H9 (cell line): ENCODE measurements around the gene PEPD. TPM values are rescaled to one million over a fixed set of nuclear protein-coding genes. Genes with fewer than 3 reads are reported as not detected.

Experiments used
- DNase-seq: peaks from one replicate; pipeline ENCODE4 v3.0.0-alpha.2; 2017
- H2AFZ ChIP-seq: one replicate; pipeline ENCODE4 v1.6.1; 2013; ENCODE audit warnings: mild to moderate bottlenecking, low read length, control low read depth, moderate library complexity
- H2AK5ac ChIP-seq: 2 replicates; pipeline ENCODE4 v1.6.1; 2013; ENCODE audit warnings: low read length, control low read depth, mixed read lengths; ENCODE audit not compliant: insufficient read length
- H2BK120ac ChIP-seq: one replicate; pipeline ENCODE4 v1.6.1; 2013; ENCODE audit warnings: low read depth, mild to moderate bottlenecking, low read length, control low read depth, inconsistent platforms; ENCODE audit not compliant: poor library complexity, severe bottlenecking
- H2BK12ac ChIP-seq: 2 replicates; pipeline ENCODE4 v1.6.1; 2013; ENCODE audit warnings: low read length, control low read depth, mixed read lengths, low read depth; ENCODE audit not compliant: insufficient read length
- H2BK15ac ChIP-seq: 2 replicates; pipeline ENCODE4 v1.6.1; 2013; ENCODE audit warnings: low read depth, low read length, control low read depth
- H2BK20ac ChIP-seq: one replicate; pipeline ENCODE4 v1.6.1; 2013; ENCODE audit warnings: low read depth, mild to moderate bottlenecking, low read length, control low read depth, inconsistent platforms; ENCODE audit not compliant: poor library complexity, severe bottlenecking
- H2BK5ac ChIP-seq: 2 replicates; pipeline ENCODE4 v1.6.1; 2013; ENCODE audit warnings: low read length, control low read depth, mixed read lengths; ENCODE audit not compliant: insufficient read length
- H3K14ac ChIP-seq: 2 replicates; pipeline ENCODE4 v1.6.1; 2013; ENCODE audit warnings: low read length, control low read depth; ENCODE audit not compliant: insufficient read depth
- H3K18ac ChIP-seq: 2 replicates; pipeline ENCODE4 v1.6.1; 2013; ENCODE audit warnings: low read depth, mild to moderate bottlenecking, mixed read lengths, low read length, control low read depth; ENCODE audit not compliant: insufficient read length
- H3K23ac ChIP-seq: 2 replicates; pipeline ENCODE4 v1.6.1; 2013; ENCODE audit warnings: low read length, control low read depth, mixed read lengths, low read depth; ENCODE audit not compliant: insufficient read length
- H3K23me2 ChIP-seq: 2 replicates; pipeline ENCODE4 v1.6.1; 2013; ENCODE audit warnings: low read depth, mild to moderate bottlenecking, mixed read lengths, low read length, control low read depth; ENCODE audit not compliant: insufficient read length, poor library complexity, severe bottlenecking
- H3K27ac ChIP-seq: 2 replicates; pipeline ENCODE4 v1.5.1; 2013; ENCODE audit warnings: low read length, control low read depth, mixed read lengths, low read depth; ENCODE audit not compliant: insufficient read length
- H3K27me3 ChIP-seq: 2 replicates; pipeline ENCODE4 v1.6.1; 2013; ENCODE audit warnings: low read length, control low read depth, inconsistent platforms; ENCODE audit not compliant: insufficient read depth
- H3K4ac ChIP-seq: 2 replicates; pipeline ENCODE4 v1.6.1; 2013; ENCODE audit warnings: low read depth, mild to moderate bottlenecking, control low read depth, inconsistent platforms, low read length, moderate library complexity
- H3K4me1 ChIP-seq: 2 replicates; pipeline ENCODE4 v1.6.1; 2013; ENCODE audit warnings: low read length, control low read depth, inconsistent platforms; ENCODE audit not compliant: insufficient read depth
- H3K4me2 ChIP-seq: 2 replicates; pipeline ENCODE4 v1.6.1; 2013; ENCODE audit warnings: low read length, control low read depth, mixed read lengths; ENCODE audit not compliant: insufficient read length, insufficient read depth
- H3K56ac ChIP-seq: 2 replicates; pipeline ENCODE4 v1.6.1; 2013; ENCODE audit warnings: low read depth, mild to moderate bottlenecking, mixed read lengths, low read length, control low read depth; ENCODE audit not compliant: insufficient read length
- H3K79me1 ChIP-seq: 2 replicates; pipeline ENCODE4 v1.6.1; 2013; ENCODE audit warnings: low read depth, mild to moderate bottlenecking, moderate library complexity, low read length, control low read depth, inconsistent platforms; ENCODE audit not compliant: insufficient read depth, poor library complexity, severe bottlenecking
- H3K79me2 ChIP-seq: 2 replicates; pipeline ENCODE4 v1.6.1; 2013; ENCODE audit warnings: low read length, control low read depth, inconsistent platforms; ENCODE audit not compliant: insufficient read depth
- H3K9ac ChIP-seq: 2 replicates; pipeline ENCODE4 v1.6.1; 2013; ENCODE audit warnings: low read length, control low read depth, mixed read lengths; ENCODE audit not compliant: insufficient read length; ENCODE audit errors: extremely low read depth
- H3K9me3 ChIP-seq: one replicate; pipeline ENCODE4 v1.6.1; 2013; ENCODE audit warnings: low read depth, low read length, inconsistent platforms; ENCODE audit not compliant: control insufficient read depth
- H3T11ph ChIP-seq: one replicate; pipeline ENCODE4 v1.6.1; 2013; ENCODE audit warnings: mild to moderate bottlenecking, low read length, control low read depth, inconsistent platforms
- H4K20me1 ChIP-seq: one replicate; pipeline ENCODE4 v1.6.1; 2013; ENCODE audit not compliant: control insufficient read depth, insufficient read length, insufficient read depth
- H4K5ac ChIP-seq: 2 replicates; pipeline ENCODE4 v1.6.1; 2013; ENCODE audit warnings: low read depth, mild to moderate bottlenecking, mixed read lengths, low read length, control low read depth; ENCODE audit not compliant: insufficient read length
- H4K8ac ChIP-seq: replicated peaks from 2 replicates; pipeline ENCODE4 v1.6.1; 2013; ENCODE audit warnings: low read length, control low read depth, mixed read lengths, low read depth; ENCODE audit not compliant: insufficient read length
- H4K91ac ChIP-seq: 2 replicates; pipeline ENCODE4 v1.6.1; 2013; ENCODE audit warnings: low read depth, mild to moderate bottlenecking, moderate library complexity, mixed read lengths, low read length, control low read depth; ENCODE audit not compliant: insufficient read length
- H3K27ac Mint-ChIP-seq, 3 experiments: 2 replicates in 2 of 3; 3 replicates in 1 of 3; pipeline ENCODE4 v1.8.0; 2020 to 2021; ENCODE audit warnings: mixed read lengths in 3 of 3, mild to moderate bottlenecking in 1 of 3, moderate library complexity in 1 of 3
- H3K27me3 Mint-ChIP-seq: 2 replicates; pipeline ENCODE4 v1.8.0; 2021; ENCODE audit warnings: low read depth, mild to moderate bottlenecking, moderate library complexity, mixed read lengths
- H3K36me3 Mint-ChIP-seq, 3 experiments: 2 replicates in 2 of 3; 3 replicates in 1 of 3; pipeline ENCODE4 v1.8.0; 2020 to 2021; ENCODE audit warnings: low read depth in 3 of 3, mixed read lengths in 3 of 3; ENCODE audit not compliant: insufficient read depth in 1 of 3
- H3K4me1 Mint-ChIP-seq, 2 experiments: 2 replicates each; pipeline ENCODE4 v1.8.0; 2020; ENCODE audit warnings: mixed read lengths in 2 of 2
- H3K4me3 Mint-ChIP-seq, 2 experiments: 2 replicates in 1 of 2; 3 replicates in 1 of 2; pipeline ENCODE4 v1.8.0; 2020 to 2021; ENCODE audit warnings: mild to moderate bottlenecking in 2 of 2, mixed read lengths in 2 of 2, moderate library complexity in 1 of 2
- H3K9me3 Mint-ChIP-seq, 2 experiments: 2 replicates in 1 of 2; 3 replicates in 1 of 2; pipeline ENCODE4 v1.8.0; 2020; ENCODE audit warnings: mild to moderate bottlenecking in 2 of 2, mixed read lengths in 2 of 2, moderate library complexity in 1 of 2
- CTCF ChIP-seq: fragments of 200-600 bp; sonication (generic); conservative IDR thresholded peaks from 3 replicates; pipeline ENCODE4 v1.8.0; 2021; ENCODE audit warnings: antibody characterized with exemption, mild to moderate bottlenecking
- WGBS: extraction: QIAGEN DNeasy Blood & Tissue Kit; methylation state at CpG from one replicate; pipeline ENCODE4 v1.1.7; 2013; ENCODE audit warnings: missing lambda C conversion rate, low lambda C conversion rate, mixed read lengths; ENCODE audit not compliant: insufficient read length; ENCODE audit errors: extremely low coverage; 5-methylcytosine and 5-hydroxymethylcytosine counted together
- total RNA-seq: library from RNA; stranded (reverse); gene quantifications from 2 replicates; pipeline ENCODE4 v1.2.1, GENCODE V29; 2021

PEPD gene
- total RNA-seq, 1 experiment from 2014 or later, result 52.8 TPM

- no peaks in the 10 kb centered on the region for H3K79me2 ChIP-seq
- H3K18ac ChIP-seq, result no peak overlapping the region
- H2BK15ac ChIP-seq, result no peak overlapping the region
- Mint-ChIP-seq H3K9me3 (no peaks in the 10 kb centered on the region), H3K27ac (no peak overlapping the region; a peak in 2 of 7 replicates), H3K36me3 (peaks cover 0 to 14% (median 11%) of the 10 kb centered on the region in 3 experiments; a peak in 4 of 7 replicates), H3K4me3 (no peak overlapping the region), H3K27me3 (no peaks in the 10 kb centered on the region; the same call in 1 of the 2 replicates), H3K4me1 (peaks cover 0 to 5% of the 10 kb centered on the region in 2 experiments; a peak in 1 of 4 replicates)
- WGBS, result no CpG with 5 or more reads among the region's 23 CpGs
- H3K9me3 ChIP-seq, result no peaks in the 10 kb centered on the region
- no peak for TF ChIP-seq CTCF
- H4K91ac ChIP-seq, result no peak overlapping the region
- no peak overlapping the region for H3K4ac ChIP-seq
- no peaks in the 10 kb centered on the region for H3K27me3 ChIP-seq
- H3K14ac ChIP-seq, result no peak overlapping the region
- no peak overlapping the region for H2AK5ac ChIP-seq
- no peaks in the 10 kb centered on the region for H3K4me1 ChIP-seq
- H2BK120ac ChIP-seq, result no peak overlapping the region
- DNase-seq, result no peak
- no peak overlapping the region for H2AFZ ChIP-seq
- no peaks in the 10 kb centered on the region for H4K20me1 ChIP-seq
- no peaks in the 10 kb centered on the region for H3K23me2 ChIP-seq
- H3K56ac ChIP-seq, result no peak overlapping the region
- H3K79me1 ChIP-seq, result no peaks in the 10 kb centered on the region
- no peak overlapping the region for H2BK20ac ChIP-seq
- no peak overlapping the region for H3K27ac ChIP-seq
- no peak overlapping the region for H2BK5ac ChIP-seq
- H4K8ac ChIP-seq, result no peak overlapping the region
- no peak overlapping the region for H3K23ac ChIP-seq
- no peak overlapping the region for H2BK12ac ChIP-seq
- H3K9ac ChIP-seq, result no peak overlapping the region
- no peak overlapping the region for H3T11ph ChIP-seq
- no peak overlapping the region for H4K5ac ChIP-seq
- H3K4me2 ChIP-seq, result no peak overlapping the region
Observed at GRCh38 chr19:33472691-33473652, 48.6 kb downstream of the PEPD start.
